Measurements from ENCODE around the gene CBY1.

CBY1 gene

DNA sequence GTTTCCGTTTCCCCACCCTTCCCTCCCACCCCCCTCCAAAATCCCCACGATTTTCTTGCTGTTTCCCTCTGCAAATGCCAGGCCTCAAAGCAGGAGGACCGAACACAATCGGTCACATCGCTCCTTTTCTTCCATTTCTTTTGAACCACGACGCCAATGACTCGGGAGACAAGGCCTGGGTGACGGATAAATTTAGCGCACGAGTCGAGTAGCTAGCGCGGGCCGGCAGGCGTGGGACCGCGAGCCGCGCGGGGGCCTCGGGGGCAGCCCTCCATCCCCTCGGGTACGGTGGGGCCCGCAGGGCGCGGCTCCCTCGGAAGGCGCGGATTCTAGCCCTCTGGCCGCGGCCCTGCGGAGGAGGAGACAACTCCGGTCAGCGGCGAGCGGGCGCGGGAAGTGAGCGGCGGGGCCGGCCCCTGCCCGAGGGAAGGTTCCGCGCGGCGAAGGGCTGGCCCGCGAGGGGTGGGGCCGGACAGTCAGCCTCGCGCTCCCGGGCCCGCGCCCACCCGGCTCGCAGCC is 43.9 kb downstream of the CBY1 start:
- peak overlapping the region; percentile 87 for H3K27ac Mint-ChIP-seq
- peak; percentile 83 for DNase-seq
- peaks cover 9% of the 10 kb centered on the region for H3K36me3 Mint-ChIP-seq (ENCODE audit: low read depth)
- TF ChIP-seq, protein P1, sequence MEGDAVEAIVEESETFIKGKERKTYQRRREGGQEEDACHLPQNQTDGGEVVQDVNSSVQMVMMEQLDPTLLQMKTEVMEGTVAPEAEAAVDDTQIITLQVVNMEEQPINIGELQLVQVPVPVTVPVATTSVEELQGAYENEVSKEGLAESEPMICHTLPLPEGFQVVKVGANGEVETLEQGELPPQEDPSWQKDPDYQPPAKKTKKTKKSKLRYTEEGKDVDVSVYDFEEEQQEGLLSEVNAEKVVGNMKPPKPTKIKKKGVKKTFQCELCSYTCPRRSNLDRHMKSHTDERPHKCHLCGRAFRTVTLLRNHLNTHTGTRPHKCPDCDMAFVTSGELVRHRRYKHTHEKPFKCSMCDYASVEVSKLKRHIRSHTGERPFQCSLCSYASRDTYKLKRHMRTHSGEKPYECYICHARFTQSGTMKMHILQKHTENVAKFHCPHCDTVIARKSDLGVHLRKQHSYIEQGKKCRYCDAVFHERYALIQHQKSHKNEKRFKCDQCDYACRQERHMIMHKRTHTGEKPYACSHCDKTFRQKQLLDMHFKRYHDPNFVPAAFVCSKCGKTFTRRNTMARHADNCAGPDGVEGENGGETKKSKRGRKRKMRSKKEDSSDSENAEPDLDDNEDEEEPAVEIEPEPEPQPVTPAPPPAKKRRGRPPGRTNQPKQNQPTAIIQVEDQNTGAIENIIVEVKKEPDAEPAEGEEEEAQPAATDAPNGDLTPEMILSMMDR (IDR thresholded peaks at IDR 0.05): no peak
- peaks cover 66% of the 10 kb centered on the region for H3K4me1 Mint-ChIP-seq
- peak overlapping the region; percentile 95 for H3K4me3 Mint-ChIP-seq
- H3K9me3 Mint-ChIP-seq: no peaks in the 10 kb centered on the region
- H3K27me3 Mint-ChIP-seq (ENCODE audit: low read depth, poor library complexity): no peaks in the 10 kb centered on the region

DNA sequence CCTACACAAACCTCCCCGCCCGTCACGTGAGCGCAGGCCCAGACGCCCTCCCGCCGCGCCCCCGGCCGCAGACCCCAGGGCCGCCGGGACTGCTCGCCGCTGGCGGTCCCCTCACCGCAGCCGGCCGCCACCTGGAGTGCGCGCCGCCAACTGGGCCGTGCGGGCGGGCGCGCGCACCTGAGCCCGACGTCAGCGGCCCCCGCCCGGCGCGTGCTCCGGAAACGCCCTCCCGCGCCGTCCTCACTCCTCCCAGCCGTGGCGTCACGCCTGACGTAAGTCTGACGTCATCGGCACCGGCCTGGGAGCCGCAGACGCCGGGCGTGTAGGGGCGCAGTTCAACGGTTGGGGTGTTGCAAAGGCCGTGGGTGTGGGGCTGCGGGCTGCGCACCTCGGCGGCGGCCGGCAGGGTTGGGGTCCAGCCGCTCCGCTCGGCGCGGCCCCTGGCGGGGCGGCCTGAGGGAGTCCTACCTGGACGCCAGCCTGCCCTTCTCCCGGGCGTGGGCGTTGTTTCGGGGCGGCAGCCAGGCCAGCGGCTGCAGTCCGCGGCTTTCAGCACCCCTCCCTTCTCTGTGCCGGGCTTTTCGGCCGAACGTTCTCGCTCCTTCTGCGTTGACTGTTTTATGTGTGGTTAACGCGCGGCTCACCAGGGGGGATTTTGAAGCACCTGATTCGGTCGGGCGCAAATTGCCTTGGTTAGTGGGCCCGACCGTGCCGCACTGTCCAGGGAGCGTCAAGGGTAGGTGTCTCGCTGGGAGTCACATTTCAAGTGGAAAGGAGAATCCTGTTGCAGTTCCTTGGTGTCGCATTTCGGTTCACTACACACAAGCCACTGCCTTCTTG is 44.6 kb downstream of the CBY1 start, which contains the start of gene JOSD1:
Gene JOSD1 (minus strand): TSS at position 155 of the 840 bp plus-strand sequence. CDS start 956 bp downstream, outside the sequence.
- TF ChIP-seq, protein P1 (IDR thresholded peaks at IDR 0.05): no peak
- Mint-ChIP-seq H3K27ac (peak within 1 kb of the TSS; percentile 100), H3K4me1 (peaks cover 66% of the 10 kb centered on the region), H3K27me3 (ENCODE audit: low read depth, poor library complexity) (no peaks in the 10 kb centered on the region), H3K36me3 (ENCODE audit: low read depth) (peaks cover 8% of the 10 kb centered on the region), H3K9me3 (no peaks in the 10 kb centered on the region), H3K4me3 (peak within 1 kb of the TSS; percentile 97)
- DNase-seq: peak; percentile 98

DNA sequence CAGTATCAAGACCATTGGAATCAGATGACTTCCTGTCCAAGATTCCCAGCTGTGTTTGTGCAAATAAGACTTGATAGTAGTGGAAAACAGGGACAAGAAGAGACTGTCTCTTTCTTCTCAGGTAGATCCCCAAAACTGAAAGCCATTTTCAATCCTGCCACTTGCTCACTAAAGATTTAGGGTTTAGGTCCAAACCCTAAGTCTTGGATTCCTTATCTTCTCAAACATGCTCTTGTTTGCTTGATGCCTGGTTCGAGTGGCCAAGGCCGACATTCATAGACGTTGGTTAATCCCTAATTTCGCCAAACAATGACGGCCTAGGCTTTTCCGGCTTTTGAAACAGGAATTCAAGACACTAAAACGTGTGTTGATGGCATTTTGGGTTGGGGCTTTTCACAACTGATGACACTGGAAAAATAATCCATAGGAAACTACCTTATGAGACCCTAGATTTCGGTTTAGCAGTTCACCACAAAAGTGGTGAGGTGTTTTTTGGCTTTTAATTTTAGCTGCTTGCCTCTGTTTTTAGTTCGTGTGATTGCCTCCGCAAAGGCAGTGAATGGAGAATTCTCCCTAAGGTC is 48.3 kb downstream of the CBY1 start:
- Mint-ChIP-seq H3K4me1 (peaks cover 54% of the 10 kb centered on the region), H3K27ac (peak overlapping the region; percentile 98), H3K27me3 (ENCODE audit: low read depth, poor library complexity) (no peaks in the 10 kb centered on the region), H3K9me3 (no peaks in the 10 kb centered on the region), H3K36me3 (ENCODE audit: low read depth) (peaks cover 10% of the 10 kb centered on the region), H3K4me3 (peak overlapping the region; percentile 94)
- TF ChIP-seq, protein P1 (IDR thresholded peaks at IDR 0.05): no peak
- DNase-seq: no peak

DNA sequence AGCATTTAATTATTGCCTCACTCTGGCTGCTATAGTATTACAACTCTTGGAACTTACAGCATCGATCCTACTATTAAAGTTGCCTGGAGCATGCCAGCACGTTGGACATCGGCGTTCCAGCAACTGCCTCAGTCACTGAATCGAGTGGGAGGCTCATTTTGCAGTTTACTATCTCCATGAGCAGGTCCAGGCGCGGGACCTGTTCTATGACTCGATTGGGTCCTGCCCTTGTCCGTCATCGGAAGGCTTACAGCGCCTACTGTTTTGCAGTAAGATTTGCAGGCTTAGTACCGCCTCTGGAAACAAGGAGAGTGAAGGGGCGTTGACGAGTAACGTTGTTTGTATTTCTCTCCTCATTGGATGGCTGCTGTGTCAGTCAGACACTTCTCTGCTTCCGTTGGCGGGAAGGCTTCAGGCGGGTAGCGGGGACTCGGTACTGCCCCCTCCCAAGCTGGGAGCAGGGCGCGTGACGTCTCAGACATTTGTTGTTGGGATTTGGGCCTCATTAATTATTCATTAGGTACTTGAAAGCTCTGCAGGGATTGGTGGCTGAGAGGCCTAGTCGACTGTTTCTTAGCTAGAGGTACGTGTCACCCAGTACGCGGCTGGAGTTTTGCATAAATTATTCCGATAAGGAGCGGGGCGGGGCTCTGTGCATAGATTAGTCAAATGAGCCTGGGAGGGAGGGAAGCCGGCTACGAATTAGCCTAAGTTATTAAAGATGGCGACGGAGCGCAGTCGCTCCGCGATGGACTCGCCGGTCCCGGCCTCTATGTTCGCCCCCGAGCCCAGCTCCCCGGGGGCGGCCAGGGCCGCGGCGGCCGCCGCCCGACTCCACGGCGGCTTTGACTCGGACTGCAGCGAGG is 49.0 kb downstream of the CBY1 start, which contains the start of gene GTPBP1:
Gene GTPBP1 (plus strand): TSS at position 710 of the 866 bp plus-strand sequence. CDS start 12 bp downstream, at position 722.
- H3K4me1 Mint-ChIP-seq: peaks cover 48% of the 10 kb centered on the region
- no peaks in the 10 kb centered on the region for H3K27me3 Mint-ChIP-seq (ENCODE audit: low read depth, poor library complexity)
- H3K27ac Mint-ChIP-seq: peak within 1 kb of the TSS; percentile 98
- no peaks in the 10 kb centered on the region for H3K9me3 Mint-ChIP-seq
- DNase-seq: peak; percentile 94
- H3K36me3 Mint-ChIP-seq (ENCODE audit: low read depth): peaks cover 12% of the 10 kb centered on the region
- TF ChIP-seq, protein P1 (IDR thresholded peaks at IDR 0.05): no peak
- peak within 1 kb of the TSS; percentile 94 for H3K4me3 Mint-ChIP-seq

DNA sequence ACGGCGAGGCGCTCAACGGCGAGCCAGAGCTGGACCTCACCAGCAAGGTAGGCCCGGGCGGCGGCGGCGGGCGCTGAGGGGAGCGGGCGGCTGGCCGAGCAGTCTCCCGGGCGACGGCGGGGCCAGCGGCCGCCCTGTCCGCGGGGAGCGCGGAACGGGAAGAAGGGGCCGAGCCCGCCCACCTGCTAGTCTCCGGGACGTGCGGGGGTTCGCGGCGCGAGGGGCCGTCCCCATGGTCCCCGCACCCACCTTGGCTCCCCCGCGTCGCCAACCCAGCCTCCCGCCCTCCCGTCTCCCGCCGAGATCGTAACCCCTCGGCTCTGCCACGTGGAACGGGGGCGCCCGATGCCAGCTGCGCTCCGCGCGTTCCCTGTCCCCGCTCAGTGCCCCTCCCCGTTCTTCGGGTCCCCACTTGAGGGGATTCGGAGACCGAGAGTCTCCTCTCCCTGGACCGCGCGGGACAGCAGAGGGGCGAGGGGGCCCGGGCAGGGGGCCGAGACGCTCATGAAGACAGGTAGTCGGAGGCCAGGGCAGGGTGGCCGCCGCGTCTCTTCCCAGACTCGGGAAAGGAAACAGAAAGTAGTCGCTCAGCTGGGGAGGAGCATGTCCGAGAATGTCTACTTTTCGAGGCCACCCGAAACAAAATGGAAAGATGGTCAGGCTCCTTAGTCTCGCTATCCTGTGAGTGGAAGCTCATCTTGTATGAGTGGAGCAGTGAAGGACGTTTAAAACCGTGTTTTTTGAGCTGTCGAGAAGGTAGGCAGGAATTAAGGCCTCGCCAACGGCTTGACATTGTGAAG is 49.9 kb downstream of the CBY1 start:
- Mint-ChIP-seq H3K4me1 (peaks cover 49% of the 10 kb centered on the region), H3K36me3 (ENCODE audit: low read depth) (peaks cover 18% of the 10 kb centered on the region), H3K9me3 (no peaks in the 10 kb centered on the region), H3K27me3 (ENCODE audit: low read depth, poor library complexity) (no peaks in the 10 kb centered on the region), H3K27ac (peak overlapping the region; percentile 65), H3K4me3 (peak overlapping the region; percentile 94)
- TF ChIP-seq, protein P1 (IDR thresholded peaks at IDR 0.05): no peak
- DNase-seq: no peak
